ENCODE data around the gene PAGR1. TPM values are rescaled to one million over a fixed set of nuclear protein-coding genes. Genes with fewer than 3 reads are reported as not detected.

PAGR1 gene
- total RNA-seq, 1 donor, result 23.4 TPM

GRCh38 chr16:29834079-29834478, 18.1 kb downstream of the PAGR1 start:
- no peak overlapping the region for H3K4me3 ChIP-seq (ENCODE audit: low read depth, low read length)
- no peak for DNase-seq (ENCODE audit: low read depth)
- TF ChIP-seq, protein P1, sequence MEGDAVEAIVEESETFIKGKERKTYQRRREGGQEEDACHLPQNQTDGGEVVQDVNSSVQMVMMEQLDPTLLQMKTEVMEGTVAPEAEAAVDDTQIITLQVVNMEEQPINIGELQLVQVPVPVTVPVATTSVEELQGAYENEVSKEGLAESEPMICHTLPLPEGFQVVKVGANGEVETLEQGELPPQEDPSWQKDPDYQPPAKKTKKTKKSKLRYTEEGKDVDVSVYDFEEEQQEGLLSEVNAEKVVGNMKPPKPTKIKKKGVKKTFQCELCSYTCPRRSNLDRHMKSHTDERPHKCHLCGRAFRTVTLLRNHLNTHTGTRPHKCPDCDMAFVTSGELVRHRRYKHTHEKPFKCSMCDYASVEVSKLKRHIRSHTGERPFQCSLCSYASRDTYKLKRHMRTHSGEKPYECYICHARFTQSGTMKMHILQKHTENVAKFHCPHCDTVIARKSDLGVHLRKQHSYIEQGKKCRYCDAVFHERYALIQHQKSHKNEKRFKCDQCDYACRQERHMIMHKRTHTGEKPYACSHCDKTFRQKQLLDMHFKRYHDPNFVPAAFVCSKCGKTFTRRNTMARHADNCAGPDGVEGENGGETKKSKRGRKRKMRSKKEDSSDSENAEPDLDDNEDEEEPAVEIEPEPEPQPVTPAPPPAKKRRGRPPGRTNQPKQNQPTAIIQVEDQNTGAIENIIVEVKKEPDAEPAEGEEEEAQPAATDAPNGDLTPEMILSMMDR (IDR thresholded peaks at IDR 0.05; ENCODE audit: insufficient read depth, low read length), result no peak

- TF ChIP-seq, protein P1 (IDR thresholded peaks at IDR 0.05; ENCODE audit: insufficient read depth, low read length), result no peak
- no peak overlapping the region for H3K4me3 ChIP-seq (ENCODE audit: low read depth, low read length)
- no peak for DNase-seq (ENCODE audit: low read depth)
Measured at GRCh38 chr16:29835926-29836325, 20.0 kb downstream of the PAGR1 start.

DNA sequence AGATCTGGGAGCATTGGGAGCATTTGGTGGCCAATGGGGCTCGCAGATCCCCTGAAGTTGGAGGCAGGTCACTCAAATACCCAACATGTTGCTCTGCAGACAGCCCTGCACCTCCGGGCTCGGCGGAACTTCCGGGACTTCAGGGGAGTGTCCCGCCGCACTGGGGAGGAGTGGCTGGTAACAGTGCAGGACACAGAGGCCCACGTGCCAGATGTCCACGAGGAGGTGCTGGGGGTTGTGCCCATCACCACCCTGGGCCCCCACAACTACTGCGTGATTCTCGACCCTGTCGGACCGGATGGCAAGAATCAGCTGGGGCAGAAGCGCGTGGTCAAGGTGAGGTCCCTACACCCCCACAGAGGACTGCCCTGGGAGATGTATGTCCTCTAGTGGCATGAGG, 20.7 kb downstream of the PAGR1 start:
- H3K4me3 ChIP-seq (ENCODE audit: low read depth, low read length), result no peak overlapping the region
- TF ChIP-seq, protein P1 (IDR thresholded peaks at IDR 0.05; ENCODE audit: insufficient read depth, low read length), result no peak
- no peak for DNase-seq (ENCODE audit: low read depth)

DNA sequence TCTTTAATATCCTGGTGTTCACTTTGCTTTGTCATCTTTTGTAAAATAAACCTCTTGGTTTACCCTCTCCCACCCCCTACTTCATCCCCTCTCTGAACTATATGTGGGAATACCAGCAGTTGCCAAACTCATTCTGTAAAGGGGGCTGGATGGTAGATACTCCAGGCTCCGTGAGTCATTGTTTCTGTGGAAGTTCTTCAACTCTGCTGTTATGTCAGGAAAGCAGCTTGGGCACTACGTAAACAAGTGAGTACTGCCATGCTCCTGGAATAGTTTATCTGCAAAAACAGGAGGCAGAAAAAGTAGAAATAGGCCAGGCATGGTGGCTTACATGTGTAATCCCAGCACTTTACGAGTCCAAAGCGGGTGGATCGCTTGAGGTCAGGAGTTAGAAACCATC, 21.9 kb downstream of the PAGR1 start:
- TF ChIP-seq, protein P1 (IDR thresholded peaks at IDR 0.05; ENCODE audit: insufficient read depth, low read length), result no peak
- no peak for DNase-seq (ENCODE audit: low read depth)
- no peak overlapping the region for H3K4me3 ChIP-seq (ENCODE audit: low read depth, low read length)

DNA sequence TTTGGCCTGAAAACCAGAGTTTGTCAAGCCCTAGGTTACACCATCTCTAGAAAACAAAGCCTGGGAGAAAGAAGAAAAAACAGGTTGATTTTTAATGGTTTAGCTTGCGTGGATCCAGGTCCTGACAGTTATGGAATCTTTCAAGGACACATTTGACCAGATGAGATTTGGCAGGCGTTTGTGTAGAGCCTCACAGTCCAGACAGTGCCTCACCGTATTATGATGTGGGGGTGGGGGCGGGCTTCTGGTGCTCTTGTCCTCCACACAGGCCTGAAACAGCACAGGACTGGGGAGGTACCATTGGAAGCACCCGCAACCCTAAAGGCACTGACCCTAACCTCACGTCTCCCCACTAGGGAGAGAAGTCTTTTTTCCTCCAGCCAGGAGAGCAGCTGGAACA, 23.9 kb downstream of the PAGR1 start:
- DNase-seq (ENCODE audit: low read depth), result no peak
- H3K4me3 ChIP-seq (ENCODE audit: low read depth, low read length), result no peak overlapping the region
- TF ChIP-seq, protein P1 (IDR thresholded peaks at IDR 0.05; ENCODE audit: insufficient read depth, low read length), result no peak

GRCh38 chr16:29840240-29840639, 24.3 kb downstream of the PAGR1 start:
- no peak overlapping the region for H3K4me3 ChIP-seq (ENCODE audit: low read depth, low read length)
- TF ChIP-seq, protein P1 (IDR thresholded peaks at IDR 0.05; ENCODE audit: insufficient read depth, low read length), result no peak
- no peak for DNase-seq (ENCODE audit: low read depth)

GRCh38 chr16:29841631-29842030, 25.7 kb downstream of the PAGR1 start:
- no peak overlapping the region for H3K4me3 ChIP-seq (ENCODE audit: low read depth, low read length)
- no peak for DNase-seq (ENCODE audit: low read depth)
- TF ChIP-seq, protein P1 (IDR thresholded peaks at IDR 0.05; ENCODE audit: insufficient read depth, low read length), result no peak

All from fibroblast of the aortic adventitia (primary cell).